Muscle of leg (tissue), 11 donors: ENCODE data around the gene NXPH4. TPM values are rescaled to one million over a fixed set of nuclear protein-coding genes. Genes with fewer than 3 reads are reported as not detected.

Source experiments
- DNase-seq: peaks from one replicate; pipeline ENCODE4 v3.0.0; 2013
- H3K27ac ChIP-seq: one replicate; pipeline ENCODE4 v1.5.1; 2013; ENCODE audit warnings: mild to moderate bottlenecking, low read length, control low read depth
- H3K27me3 ChIP-seq: one replicate; pipeline ENCODE4 v1.6.1; 2013; ENCODE audit warnings: low read length; ENCODE audit not compliant: control insufficient read depth, insufficient read depth
- H3K36me3 ChIP-seq: one replicate; pipeline ENCODE4 v1.6.1; 2013; ENCODE audit warnings: low read length; ENCODE audit not compliant: control insufficient read depth, insufficient read depth
- H3K4me1 ChIP-seq: one replicate; pipeline ENCODE4 v1.6.1; 2013; ENCODE audit warnings: low read length; ENCODE audit not compliant: control insufficient read depth, insufficient read depth
- H3K4me3 ChIP-seq: one replicate; pipeline ENCODE4 v1.5.1; 2013; ENCODE audit warnings: low read length, control low read depth
- H3K9me3 ChIP-seq: replicated peaks from 2 replicates; pipeline ENCODE4 v1.6.1; 2013; ENCODE audit warnings: low read depth, low read length; ENCODE audit not compliant: control insufficient read depth
- WGBS: methylation state at CpG from one replicate; pipeline ENCODE4 v1.1.5; 2013; ENCODE audit warnings: missing lambda C conversion rate; ENCODE audit not compliant: insufficient coverage; 5-methylcytosine and 5-hydroxymethylcytosine counted together
- polyA plus RNA-seq, 8 donors: library from polyadenylated mRNA; unstranded; fragments of 120-200 nt; gene quantifications; one replicate each; pipeline versions ENCODE4 v1.2.1 to v1.2.3, GENCODE V29; 2013; ENCODE audit warnings: inconsistent platforms in 1 of 8, low replicate concordance in 1 of 8; ENCODE audit not compliant: insufficient read length in 8 of 8, insufficient read depth in 1 of 8
- total RNA-seq: library from RNA; stranded (reverse); fragments of 120-200 nt; gene quantifications from one replicate; pipeline ENCODE4 v1.2.4, GENCODE V29; 2013

NXPH4 gene
- total and polyA plus RNA-seq, 9 donors = 1.2 to 5.6 (median 3.9) TPM

GRCh38 chr12:57193706-57194245, 22.8 kb upstream of the NXPH4 start:
- WGBS = 86% methylated on average over 18 of the region's 19 CpGs

GRCh38 chr12:57194253-57194652, 22.3 kb upstream of the NXPH4 start:
- 90% methylated on average over 14 of the region's 18 CpGs for WGBS
- Histone ChIP-seq H3K36me3 (peaks cover 87% of the 10 kb centered on the region), H3K9me3 (no peaks in the 10 kb centered on the region)

More at GRCh38 chr12:57193706-57194245, 22.8 kb upstream of the NXPH4 start:
- no peak for DNase-seq
- peaks cover 85% of the 10 kb centered on the region for H3K36me3 ChIP-seq
- no peak overlapping the region for H3K4me3 ChIP-seq
- H3K27ac ChIP-seq = no peak overlapping the region
- H3K9me3 ChIP-seq = no peaks in the 10 kb centered on the region
- peaks cover 2% of the 10 kb centered on the region for H3K4me1 ChIP-seq
- no peaks in the 10 kb centered on the region for H3K27me3 ChIP-seq

DNA sequence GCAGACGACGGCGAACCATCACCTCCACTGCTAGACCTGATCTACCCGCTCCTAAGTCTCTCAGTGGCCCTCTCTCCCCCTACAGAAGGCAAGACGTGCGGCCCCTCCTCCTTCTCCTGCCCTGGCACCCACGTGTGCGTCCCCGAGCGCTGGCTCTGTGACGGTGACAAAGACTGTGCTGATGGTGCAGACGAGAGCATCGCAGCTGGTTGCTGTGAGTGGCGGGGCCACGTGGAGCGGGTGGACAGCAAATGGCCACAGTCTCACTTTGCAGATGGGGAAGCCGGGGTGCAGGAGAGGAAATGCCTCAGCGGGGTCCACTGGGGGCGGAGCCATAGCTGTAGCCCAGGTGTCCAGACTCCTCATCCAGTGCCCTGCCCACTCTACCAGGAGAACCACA, 21.4 kb upstream of the NXPH4 start:
- DNase-seq = no peak
- 84% methylated on average over 12 of the region's 19 CpGs for WGBS
- Histone ChIP-seq H3K36me3 (peaks cover 91% of the 10 kb centered on the region), H3K9me3 (no peaks in the 10 kb centered on the region), H3K27me3 (no peaks in the 10 kb centered on the region), H3K4me3 (no peak overlapping the region), H3K4me1 (no peaks in the 10 kb centered on the region), H3K27ac (no peak overlapping the region)

More at GRCh38 chr12:57194253-57194652, 22.3 kb upstream of the NXPH4 start:
- H3K4me1 ChIP-seq = peaks cover 2% of the 10 kb centered on the region
- no peak overlapping the region for H3K4me3 ChIP-seq
- no peak overlapping the region for H3K27ac ChIP-seq
- H3K27me3 ChIP-seq = no peaks in the 10 kb centered on the region
- no peak for DNase-seq

DNA sequence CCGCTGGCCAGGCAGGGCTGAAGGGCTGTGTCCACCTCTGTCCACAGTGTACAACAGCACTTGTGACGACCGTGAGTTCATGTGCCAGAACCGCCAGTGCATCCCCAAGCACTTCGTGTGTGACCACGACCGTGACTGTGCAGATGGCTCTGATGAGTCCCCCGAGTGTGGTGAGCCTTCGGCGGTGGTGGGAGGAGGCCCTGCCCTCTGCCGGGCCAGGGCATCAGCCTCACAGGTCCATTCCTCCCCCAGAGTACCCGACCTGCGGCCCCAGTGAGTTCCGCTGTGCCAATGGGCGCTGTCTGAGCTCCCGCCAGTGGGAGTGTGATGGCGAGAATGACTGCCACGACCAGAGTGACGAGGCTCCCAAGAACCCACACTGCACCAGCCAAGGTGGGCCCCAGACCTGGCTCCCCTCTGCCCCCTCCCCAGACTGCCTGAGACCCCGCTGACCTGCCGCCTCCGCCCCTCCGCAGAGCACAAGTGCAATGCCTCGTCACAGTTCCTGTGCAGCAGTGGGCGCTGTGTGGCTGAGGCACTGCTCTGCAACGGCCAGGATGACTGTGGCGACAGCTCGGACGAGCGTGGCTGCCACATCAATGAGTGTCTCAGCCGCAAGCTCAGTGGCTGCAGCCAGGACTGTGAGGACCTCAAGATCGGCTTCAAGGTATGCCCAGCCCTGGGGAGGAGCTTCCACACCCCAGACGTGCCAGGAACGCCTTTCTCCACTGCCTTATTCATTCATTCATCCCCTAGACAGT, 20.8 kb upstream of the NXPH4 start:
- H3K36me3 ChIP-seq = peaks cover 91% of the 10 kb centered on the region
- H3K27ac ChIP-seq = no peak overlapping the region
- no peaks in the 10 kb centered on the region for H3K4me1 ChIP-seq
- no peaks in the 10 kb centered on the region for H3K27me3 ChIP-seq
- 70% methylated on average over 29 of the region's 34 CpGs for WGBS
- no peaks in the 10 kb centered on the region for H3K9me3 ChIP-seq
- DNase-seq = no peak
- H3K4me3 ChIP-seq = no peak overlapping the region

GRCh38 chr12:57196439-57196838, 20.2 kb upstream of the NXPH4 start:
- Histone ChIP-seq H3K27ac (no peak overlapping the region), H3K27me3 (no peaks in the 10 kb centered on the region), H3K4me1 (no peaks in the 10 kb centered on the region), H3K36me3 (peaks cover 90% of the 10 kb centered on the region), H3K9me3 (no peaks in the 10 kb centered on the region), H3K4me3 (no peak overlapping the region)
- no peak for DNase-seq
- 48% methylated on average over 4 of the region's 4 CpGs for WGBS

DNA sequence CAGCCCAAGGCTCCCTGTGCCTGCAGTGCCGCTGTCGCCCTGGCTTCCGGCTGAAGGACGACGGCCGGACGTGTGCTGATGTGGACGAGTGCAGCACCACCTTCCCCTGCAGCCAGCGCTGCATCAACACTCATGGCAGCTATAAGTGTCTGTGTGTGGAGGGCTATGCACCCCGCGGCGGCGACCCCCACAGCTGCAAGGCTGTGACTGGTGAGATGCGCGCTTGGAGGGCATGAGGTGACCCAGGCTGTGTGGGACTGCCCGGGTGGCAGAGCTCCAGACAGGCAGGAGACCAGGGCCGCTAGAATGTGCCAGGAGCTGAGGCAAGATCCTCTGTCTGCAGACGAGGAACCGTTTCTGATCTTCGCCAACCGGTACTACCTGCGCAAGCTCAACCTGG, 19.6 kb upstream of the NXPH4 start:
- DNase-seq = no peak
- Histone ChIP-seq H3K27ac (no peak overlapping the region), H3K9me3 (no peaks in the 10 kb centered on the region), H3K27me3 (no peaks in the 10 kb centered on the region), H3K4me1 (no peaks in the 10 kb centered on the region), H3K4me3 (no peak overlapping the region), H3K36me3 (peaks cover 90% of the 10 kb centered on the region)
- 90% methylated on average over 15 of the region's 22 CpGs for WGBS

DNA sequence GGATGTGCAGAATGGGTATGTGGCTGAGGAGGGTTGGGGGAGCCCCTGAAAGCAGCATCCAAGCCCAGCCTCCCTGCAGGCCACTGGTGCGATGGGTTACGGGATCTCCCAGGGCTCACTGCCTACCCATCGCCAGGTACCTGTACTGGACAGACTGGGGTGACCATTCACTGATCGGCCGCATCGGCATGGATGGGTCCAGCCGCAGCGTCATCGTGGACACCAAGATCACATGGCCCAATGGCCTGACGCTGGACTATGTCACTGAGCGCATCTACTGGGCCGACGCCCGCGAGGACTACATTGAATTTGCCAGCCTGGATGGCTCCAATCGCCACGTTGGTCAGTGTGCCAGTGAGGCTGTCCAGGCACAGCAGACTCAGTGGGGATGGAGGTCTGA, 18.3 kb upstream of the NXPH4 start:
- 89% methylated on average over 17 of the region's 17 CpGs for WGBS
- Histone ChIP-seq H3K9me3 (no peaks in the 10 kb centered on the region), H3K4me1 (peaks cover 5% of the 10 kb centered on the region), H3K36me3 (peaks cover 89% of the 10 kb centered on the region), H3K27me3 (no peaks in the 10 kb centered on the region), H3K27ac (no peak overlapping the region), H3K4me3 (no peak overlapping the region)
- no peak for DNase-seq

- WGBS = 86% methylated on average over 11 of the region's 15 CpGs
- no peak overlapping the region for H3K27ac ChIP-seq
- H3K4me1 ChIP-seq = peaks cover 5% of the 10 kb centered on the region
- no peak for DNase-seq
- no peak overlapping the region for H3K4me3 ChIP-seq
- H3K9me3 ChIP-seq = no peaks in the 10 kb centered on the region
- H3K36me3 ChIP-seq = peaks cover 91% of the 10 kb centered on the region
- H3K27me3 ChIP-seq = no peaks in the 10 kb centered on the region
Measured at GRCh38 chr12:57199191-57199590, 17.4 kb upstream of the NXPH4 start.

DNA sequence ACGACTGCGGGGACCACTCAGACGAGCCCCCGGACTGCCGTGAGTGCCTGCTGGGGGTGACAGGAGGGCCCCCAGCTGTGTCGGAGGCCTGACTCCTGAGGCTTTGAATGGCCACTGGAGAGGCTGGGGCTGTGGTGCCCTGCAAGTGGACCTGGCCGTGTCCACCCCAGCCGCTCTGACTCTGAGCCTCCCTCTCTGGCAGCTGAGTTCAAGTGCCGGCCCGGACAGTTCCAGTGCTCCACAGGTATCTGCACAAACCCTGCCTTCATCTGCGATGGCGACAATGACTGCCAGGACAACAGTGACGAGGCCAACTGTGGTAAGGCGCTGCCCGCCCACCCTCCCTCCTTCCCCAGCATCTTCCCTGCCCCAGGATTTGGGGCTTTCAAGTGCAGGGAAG, 16.1 kb upstream of the NXPH4 start:
- Histone ChIP-seq H3K9me3 (no peaks in the 10 kb centered on the region), H3K4me3 (no peak overlapping the region), H3K27me3 (no peaks in the 10 kb centered on the region), H3K4me1 (peaks cover 5% of the 10 kb centered on the region), H3K36me3 (peaks cover 93% of the 10 kb centered on the region), H3K27ac (no peak overlapping the region)
- WGBS = 88% methylated on average over 14 of the region's 15 CpGs
- DNase-seq = no peak

DNA sequence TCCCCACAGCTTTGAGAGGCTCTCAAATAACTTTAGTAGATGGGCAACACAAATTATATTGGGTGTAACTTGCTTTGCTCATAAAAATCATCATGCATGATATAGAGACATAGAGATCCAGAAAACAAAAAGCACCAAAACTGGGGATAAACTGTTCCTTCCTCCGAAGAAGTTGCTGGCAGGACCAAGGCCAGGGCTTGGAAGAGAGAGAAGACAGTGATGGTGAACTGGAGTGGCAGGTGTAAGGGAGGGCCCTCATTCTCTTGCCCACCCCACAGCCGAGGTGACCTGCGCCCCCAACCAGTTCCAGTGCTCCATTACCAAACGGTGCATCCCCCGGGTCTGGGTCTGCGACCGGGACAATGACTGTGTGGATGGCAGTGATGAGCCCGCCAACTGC, 15.4 kb upstream of the NXPH4 start:
- peaks cover 93% of the 10 kb centered on the region for H3K36me3 ChIP-seq
- H3K9me3 ChIP-seq = no peaks in the 10 kb centered on the region

More for the DNA sequence above, 15.4 kb upstream of the NXPH4 start:
- no peaks in the 10 kb centered on the region for H3K27me3 ChIP-seq
- no peak overlapping the region for H3K4me3 ChIP-seq
- no peak overlapping the region for H3K27ac ChIP-seq
- peaks cover 5% of the 10 kb centered on the region for H3K4me1 ChIP-seq
- DNase-seq = no peak
- WGBS = 76% methylated on average over 6 of the region's 8 CpGs
